Lower lobe of right lung (tissue), 2 donors: ENCODE measurements around the gene DIP2B. TPM values are rescaled to one million over a fixed set of nuclear protein-coding genes. Genes with fewer than 3 reads are reported as not detected.

ENCODE experiments used
- ATAC-seq, 2 donors: fragments of 200-7000 bp; cut with Tn5 transposase; one replicate each; pipeline ENCODE4 v1.9.1; 2020 to 2022; ENCODE audit warnings: mild to moderate bottlenecking in 2 of 2, moderate library complexity in 2 of 2
- DNase-seq: peaks from one replicate; pipeline ENCODE4 v3.0.0-alpha.2; 2020
- H3K27ac ChIP-seq: fragments of 200-600 bp; one replicate; pipeline ENCODE4 v1.8.0; 2022
- H3K27me3 ChIP-seq: fragments of 200-600 bp; one replicate; pipeline ENCODE4 v1.8.0; 2022; ENCODE audit warnings: low read depth
- H3K36me3 ChIP-seq: fragments of 200-600 bp; one replicate; pipeline ENCODE4 v1.8.0; 2022; ENCODE audit warnings: mild to moderate bottlenecking
- H3K4me1 ChIP-seq: fragments of 200-600 bp; one replicate; pipeline ENCODE4 v1.8.0; 2022
- H3K4me3 ChIP-seq: fragments of 200-600 bp; one replicate; pipeline ENCODE4 v1.8.0; 2022; ENCODE audit warnings: mild to moderate bottlenecking
- H3K9me3 ChIP-seq: fragments of 200-600 bp; one replicate; pipeline ENCODE4 v1.8.0; 2022
- intact Hi-C: fragments of 100-400 bp; cut with DNase I; formaldehyde crosslinking; loops from one replicate; pipeline ENCODE4 v1.11.0; 2022
- long read RNA-seq: library from polyadenylated mRNA; unstranded; transcript quantifications from one replicate; pipeline ENCODE4 v2.0.0, GENCODE V29; 2021
- total RNA-seq: library from RNA; stranded (reverse); fragmentation: NEBNext Ultra II Directional; extraction: Animal tissue kit (Norgen Biotek cat#: 25700); gene quantifications from one replicate; pipeline ENCODE4 v1.2.1, GENCODE V29; 2021
- TF ChIP-seq, protein P1 (sequence below): fragments of 200-600 bp; IDR thresholded peaks from one replicate; pipeline ENCODE4 v1.8.0; 2022; ENCODE audit warnings: antibody characterized with exemption, mild to moderate bottlenecking
- donor health status: DM: no; HTN: yes; CAD: no; lungs with severe emphysema.

DIP2B gene, protein sequence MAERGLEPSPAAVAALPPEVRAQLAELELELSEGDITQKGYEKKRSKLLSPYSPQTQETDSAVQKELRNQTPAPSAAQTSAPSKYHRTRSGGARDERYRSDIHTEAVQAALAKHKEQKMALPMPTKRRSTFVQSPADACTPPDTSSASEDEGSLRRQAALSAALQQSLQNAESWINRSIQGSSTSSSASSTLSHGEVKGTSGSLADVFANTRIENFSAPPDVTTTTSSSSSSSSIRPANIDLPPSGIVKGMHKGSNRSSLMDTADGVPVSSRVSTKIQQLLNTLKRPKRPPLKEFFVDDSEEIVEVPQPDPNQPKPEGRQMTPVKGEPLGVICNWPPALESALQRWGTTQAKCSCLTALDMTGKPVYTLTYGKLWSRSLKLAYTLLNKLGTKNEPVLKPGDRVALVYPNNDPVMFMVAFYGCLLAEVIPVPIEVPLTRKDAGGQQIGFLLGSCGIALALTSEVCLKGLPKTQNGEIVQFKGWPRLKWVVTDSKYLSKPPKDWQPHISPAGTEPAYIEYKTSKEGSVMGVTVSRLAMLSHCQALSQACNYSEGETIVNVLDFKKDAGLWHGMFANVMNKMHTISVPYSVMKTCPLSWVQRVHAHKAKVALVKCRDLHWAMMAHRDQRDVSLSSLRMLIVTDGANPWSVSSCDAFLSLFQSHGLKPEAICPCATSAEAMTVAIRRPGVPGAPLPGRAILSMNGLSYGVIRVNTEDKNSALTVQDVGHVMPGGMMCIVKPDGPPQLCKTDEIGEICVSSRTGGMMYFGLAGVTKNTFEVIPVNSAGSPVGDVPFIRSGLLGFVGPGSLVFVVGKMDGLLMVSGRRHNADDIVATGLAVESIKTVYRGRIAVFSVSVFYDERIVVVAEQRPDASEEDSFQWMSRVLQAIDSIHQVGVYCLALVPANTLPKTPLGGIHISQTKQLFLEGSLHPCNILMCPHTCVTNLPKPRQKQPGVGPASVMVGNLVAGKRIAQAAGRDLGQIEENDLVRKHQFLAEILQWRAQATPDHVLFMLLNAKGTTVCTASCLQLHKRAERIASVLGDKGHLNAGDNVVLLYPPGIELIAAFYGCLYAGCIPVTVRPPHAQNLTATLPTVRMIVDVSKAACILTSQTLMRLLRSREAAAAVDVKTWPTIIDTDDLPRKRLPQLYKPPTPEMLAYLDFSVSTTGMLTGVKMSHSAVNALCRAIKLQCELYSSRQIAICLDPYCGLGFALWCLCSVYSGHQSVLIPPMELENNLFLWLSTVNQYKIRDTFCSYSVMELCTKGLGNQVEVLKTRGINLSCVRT (N-terminal part only)
- total RNA-seq = 32.8 TPM
- long read RNA-seq, full-length matches to known transcripts = 1 of 30 reads
- long read RNA-seq, partial matches to known transcripts = 14 of 30 reads
- long read RNA-seq, other reads (novel, unspliced or antisense) = 15 of 30 reads

DNA sequence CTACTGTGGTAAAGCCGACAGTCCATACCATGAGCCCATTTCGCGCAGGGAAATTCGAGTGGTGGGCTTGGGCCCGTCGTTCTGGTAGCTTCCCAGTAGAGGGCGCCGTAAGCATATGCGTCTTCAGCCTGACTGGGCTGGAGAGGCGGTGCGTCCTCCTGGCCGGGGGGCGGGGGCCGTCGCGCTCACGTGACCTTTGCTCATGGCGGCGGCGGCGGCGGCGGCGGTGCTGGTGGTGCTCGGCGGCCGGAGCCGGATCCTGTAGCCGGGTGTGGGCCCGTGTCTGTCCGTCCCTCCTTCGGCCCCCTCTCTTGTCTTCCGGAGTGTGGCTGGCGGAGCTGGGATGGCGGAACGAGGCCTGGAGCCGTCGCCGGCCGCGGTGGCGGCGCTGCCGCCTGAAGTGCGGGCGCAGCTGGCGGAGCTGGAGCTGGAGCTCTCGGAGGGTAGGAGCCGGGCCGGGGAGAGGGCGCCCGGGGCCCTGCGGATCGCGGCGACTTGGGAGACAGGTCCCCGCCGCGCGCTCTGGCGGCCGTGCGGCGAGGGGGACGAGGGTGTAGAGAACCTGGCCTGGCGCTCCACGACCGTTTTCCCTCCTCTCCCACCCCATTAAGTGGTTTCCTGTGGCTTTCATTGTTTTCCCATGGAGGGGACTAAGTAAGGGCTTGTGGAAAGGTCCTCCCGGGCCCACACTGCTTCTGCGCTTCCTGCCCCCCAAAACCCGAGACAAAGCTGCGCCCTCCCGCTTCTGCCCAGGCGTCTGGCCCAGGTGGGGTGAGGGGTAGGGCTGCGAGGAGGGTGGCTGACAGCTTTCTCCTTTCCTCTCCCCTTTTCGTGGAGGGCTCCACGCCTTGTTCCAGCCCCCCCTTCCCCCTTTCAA, at the start of gene DIP2B:
Gene DIP2B, plus strand, starts transcription at position 188 of the 877 bp plus-strand sequence. Its CDS starts 156 bp downstream, at position 344.
- ATAC-seq (peak; percentile 99), DNase-seq (peak; percentile 98)
- intact Hi-C loops = loop anchor here (5.0 kb wide), 1 partner anchor 127 kb away; no protein-coding TSS in a partner anchor
- H3K9me3 ChIP-seq = no peaks in the 10 kb centered on the region
- no peaks in the 10 kb centered on the region for H3K36me3 ChIP-seq
- H3K27me3 ChIP-seq = no peaks in the 10 kb centered on the region
- peaks cover 43% of the 10 kb centered on the region for H3K4me1 ChIP-seq
- TF ChIP-seq, protein P1, sequence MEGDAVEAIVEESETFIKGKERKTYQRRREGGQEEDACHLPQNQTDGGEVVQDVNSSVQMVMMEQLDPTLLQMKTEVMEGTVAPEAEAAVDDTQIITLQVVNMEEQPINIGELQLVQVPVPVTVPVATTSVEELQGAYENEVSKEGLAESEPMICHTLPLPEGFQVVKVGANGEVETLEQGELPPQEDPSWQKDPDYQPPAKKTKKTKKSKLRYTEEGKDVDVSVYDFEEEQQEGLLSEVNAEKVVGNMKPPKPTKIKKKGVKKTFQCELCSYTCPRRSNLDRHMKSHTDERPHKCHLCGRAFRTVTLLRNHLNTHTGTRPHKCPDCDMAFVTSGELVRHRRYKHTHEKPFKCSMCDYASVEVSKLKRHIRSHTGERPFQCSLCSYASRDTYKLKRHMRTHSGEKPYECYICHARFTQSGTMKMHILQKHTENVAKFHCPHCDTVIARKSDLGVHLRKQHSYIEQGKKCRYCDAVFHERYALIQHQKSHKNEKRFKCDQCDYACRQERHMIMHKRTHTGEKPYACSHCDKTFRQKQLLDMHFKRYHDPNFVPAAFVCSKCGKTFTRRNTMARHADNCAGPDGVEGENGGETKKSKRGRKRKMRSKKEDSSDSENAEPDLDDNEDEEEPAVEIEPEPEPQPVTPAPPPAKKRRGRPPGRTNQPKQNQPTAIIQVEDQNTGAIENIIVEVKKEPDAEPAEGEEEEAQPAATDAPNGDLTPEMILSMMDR = peak; percentile 94
- H3K4me3 ChIP-seq = peak within 1 kb of the TSS; percentile 86
- H3K27ac ChIP-seq = peak within 1 kb of the TSS; percentile 91

DNA sequence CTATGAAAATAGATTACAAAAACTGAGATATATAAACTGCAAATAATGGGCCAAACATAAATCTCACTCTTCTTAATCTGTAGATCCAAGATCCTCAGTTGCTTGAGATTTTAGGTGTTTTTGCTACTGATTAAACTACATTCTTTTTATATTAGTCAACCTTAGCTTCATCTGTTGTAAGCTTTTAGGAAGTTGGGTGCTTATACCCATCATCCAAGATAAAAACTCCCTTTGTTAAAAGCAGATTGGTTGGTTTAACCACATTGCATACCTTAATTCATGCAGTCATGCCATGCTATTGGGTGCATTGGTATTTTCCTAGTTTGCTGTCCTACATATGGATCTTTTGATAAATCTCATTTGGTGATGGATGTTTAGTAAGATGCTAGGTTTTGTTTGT, 46.2 kb upstream of the DIP2B start:
- no peaks in the 10 kb centered on the region for H3K9me3 ChIP-seq
- no peak for ATAC-seq
- intact Hi-C loops = no loop called here
- peaks cover 88% of the 10 kb centered on the region for H3K36me3 ChIP-seq
- no peaks in the 10 kb centered on the region for H3K27me3 ChIP-seq
- H3K4me1 ChIP-seq = no peaks in the 10 kb centered on the region
- TF ChIP-seq, protein P1 = no peak
- H3K27ac ChIP-seq = no peak overlapping the region
- H3K4me3 ChIP-seq = no peak overlapping the region
- DNase-seq = no peak

DNA sequence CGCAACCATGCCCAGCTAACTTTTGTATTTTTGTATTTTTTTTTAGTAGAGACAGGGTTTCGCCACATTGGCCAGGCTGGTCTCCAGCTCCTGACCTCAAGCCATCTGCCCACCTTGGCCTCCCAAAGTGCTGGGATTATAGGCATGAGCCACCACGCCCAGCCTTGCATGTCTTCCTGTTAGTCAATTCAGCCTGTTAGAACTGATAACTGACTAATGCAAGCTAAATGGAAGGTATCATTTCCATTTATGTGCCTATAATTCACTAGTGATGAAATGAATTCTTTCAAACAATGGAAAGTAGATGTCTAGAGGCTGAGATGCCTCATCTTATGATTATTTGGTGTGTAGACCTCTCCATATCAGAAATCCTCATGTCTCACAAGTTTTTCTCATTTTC, 37.3 kb upstream of the DIP2B start:
- Histone ChIP-seq H3K27ac (no peak overlapping the region), H3K9me3 (no peaks in the 10 kb centered on the region), H3K27me3 (no peaks in the 10 kb centered on the region), H3K4me1 (no peaks in the 10 kb centered on the region), H3K36me3 (peaks cover 97% of the 10 kb centered on the region), H3K4me3 (no peak overlapping the region)
- intact Hi-C loops = no loop called here
- no peak for DNase-seq
- no peak for ATAC-seq
- TF ChIP-seq, protein P1 = no peak

- ATAC-seq (no peak), DNase-seq (no peak)
- Histone ChIP-seq H3K27me3 (no peaks in the 10 kb centered on the region), H3K36me3 (peaks cover 67% of the 10 kb centered on the region), H3K9me3 (no peaks in the 10 kb centered on the region), H3K4me1 (no peaks in the 10 kb centered on the region), H3K27ac (no peak overlapping the region), H3K4me3 (no peak overlapping the region)
- TF ChIP-seq, protein P1 = no peak
- intact Hi-C loops = no loop called here
Observed at GRCh38 chr12:50477241-50477832, 27.4 kb upstream of the DIP2B start.
